Measurements from ENCODE around the gene TBCD.
A peak's percentile ranks its signal among the peaks of the same experiment; 100 is the strongest.

Gene TBCD

DNA sequence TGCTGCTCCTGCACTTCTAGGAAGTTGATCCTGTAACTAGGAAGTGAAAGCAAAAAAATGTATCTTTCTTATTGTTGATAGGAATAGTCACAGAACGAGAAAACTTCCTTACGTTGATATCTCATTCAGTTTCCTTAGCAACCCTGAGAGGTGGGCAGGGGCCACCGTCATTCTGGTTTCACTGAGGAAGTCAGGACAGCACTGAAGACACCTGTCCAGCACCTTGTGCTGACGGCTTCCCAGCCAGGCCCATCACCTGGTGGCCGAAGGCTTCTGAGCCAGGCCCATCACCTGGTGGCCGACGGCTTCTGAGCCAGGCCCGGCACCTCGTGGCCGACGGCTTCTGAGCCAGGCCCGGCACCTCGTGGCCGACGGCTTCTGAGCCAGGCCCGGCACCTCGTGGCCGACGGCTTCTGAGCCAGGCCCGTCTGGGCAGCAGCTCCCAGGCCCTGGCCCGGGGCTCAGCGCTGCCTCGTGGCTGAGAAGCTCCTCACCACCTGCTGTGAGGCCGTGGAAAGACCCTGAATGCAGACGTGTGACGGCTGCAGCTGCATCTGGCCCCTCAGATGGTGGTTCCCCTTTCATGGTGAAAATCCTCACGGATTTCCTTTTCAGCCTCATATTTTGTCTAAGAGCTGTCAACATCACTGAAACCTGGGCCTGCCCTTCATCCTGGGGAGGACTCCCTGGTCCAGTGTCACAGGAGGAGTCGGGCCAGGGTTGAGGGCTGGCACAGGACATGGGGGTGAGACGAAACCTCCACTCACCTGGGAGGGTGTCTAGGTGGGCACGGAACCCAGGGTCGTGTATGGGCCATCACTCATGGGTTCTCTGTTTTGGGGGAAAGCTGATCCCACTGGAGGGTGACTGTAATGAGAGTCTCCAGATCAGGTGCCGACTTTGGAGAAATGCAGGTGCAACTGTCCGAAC, 121.0 kb downstream of the TBCD start:
- DNase-seq (ENCODE audit: low spot score): peak; percentile 67
- TF ChIP-seq, protein P1, sequence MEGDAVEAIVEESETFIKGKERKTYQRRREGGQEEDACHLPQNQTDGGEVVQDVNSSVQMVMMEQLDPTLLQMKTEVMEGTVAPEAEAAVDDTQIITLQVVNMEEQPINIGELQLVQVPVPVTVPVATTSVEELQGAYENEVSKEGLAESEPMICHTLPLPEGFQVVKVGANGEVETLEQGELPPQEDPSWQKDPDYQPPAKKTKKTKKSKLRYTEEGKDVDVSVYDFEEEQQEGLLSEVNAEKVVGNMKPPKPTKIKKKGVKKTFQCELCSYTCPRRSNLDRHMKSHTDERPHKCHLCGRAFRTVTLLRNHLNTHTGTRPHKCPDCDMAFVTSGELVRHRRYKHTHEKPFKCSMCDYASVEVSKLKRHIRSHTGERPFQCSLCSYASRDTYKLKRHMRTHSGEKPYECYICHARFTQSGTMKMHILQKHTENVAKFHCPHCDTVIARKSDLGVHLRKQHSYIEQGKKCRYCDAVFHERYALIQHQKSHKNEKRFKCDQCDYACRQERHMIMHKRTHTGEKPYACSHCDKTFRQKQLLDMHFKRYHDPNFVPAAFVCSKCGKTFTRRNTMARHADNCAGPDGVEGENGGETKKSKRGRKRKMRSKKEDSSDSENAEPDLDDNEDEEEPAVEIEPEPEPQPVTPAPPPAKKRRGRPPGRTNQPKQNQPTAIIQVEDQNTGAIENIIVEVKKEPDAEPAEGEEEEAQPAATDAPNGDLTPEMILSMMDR (IDR thresholded peaks at IDR 0.05; ENCODE audit: borderline replicate concordance, control extremely low read depth, extremely low read depth, insufficient read depth, missing control alignments): no peak
- in situ Hi-C loops (cut with MboI; ENCODE audit: low sequenced_read_pairs, unreplicated experiment): no loop called here

DNA sequence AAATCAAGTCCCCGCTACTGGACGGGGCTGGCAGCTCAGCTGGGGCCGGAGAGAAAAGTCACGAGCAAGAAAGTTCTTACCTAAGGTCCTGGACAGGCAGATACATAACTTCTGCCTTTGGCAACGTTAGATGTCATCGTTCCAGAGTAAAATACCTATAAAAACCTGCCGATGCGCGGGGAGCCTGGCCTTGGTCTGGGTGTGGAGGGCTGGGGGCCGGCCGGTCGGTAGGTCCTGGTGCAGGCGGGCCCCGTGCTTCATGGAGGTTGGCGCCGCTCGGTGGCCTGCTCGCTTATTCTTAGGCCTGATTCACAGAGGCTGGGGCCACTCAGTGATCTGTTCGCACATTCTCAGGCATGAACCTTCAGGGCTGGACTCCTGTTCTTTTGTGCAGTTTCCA, 121.7 kb downstream of the TBCD start:
- DNase-seq (ENCODE audit: low spot score): no peak

DNA sequence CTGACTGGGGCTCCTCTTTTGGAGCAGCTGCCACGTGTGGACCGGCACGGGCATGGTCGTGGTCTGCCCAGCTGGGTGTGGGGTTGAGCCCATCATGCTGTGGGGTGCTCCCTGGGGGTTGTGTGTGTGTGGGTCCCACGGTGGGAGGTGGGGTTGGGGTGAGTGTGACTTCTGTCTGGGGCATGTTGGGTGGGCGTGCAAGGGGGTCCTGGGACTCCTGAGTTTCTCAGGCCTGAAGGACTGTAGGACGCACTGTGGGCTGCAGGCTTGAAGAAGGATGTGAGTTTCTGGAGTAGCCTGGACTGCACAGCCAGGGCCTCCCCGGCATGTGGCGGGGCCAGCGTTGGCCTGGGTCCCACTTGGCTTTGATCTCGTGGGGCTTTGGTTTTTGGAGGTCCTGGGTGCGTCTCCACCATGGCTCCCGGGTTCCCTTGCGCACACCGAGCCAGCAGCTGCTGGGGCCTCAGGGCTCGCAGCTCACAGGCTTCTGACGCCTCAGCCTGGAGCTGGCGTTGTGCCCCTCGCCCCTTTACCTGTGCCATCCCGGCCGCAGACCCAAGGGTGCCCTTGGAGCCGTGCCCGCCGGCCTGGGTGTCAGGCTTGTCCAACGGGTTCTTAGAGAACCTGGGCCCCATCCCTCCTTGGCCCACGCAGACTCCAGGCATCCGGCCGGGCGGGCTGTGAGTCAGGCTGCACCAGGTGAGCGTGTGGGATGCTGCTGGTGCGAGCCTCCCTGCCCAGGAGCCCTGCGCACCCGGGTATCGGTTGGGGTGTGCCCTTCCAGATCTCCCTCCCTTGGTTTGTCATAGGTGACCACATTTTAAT, 122.4 kb downstream of the TBCD start:
- in situ Hi-C loops (cut with MboI; ENCODE audit: low sequenced_read_pairs, unreplicated experiment): no loop called here
- TF ChIP-seq, protein P1 (IDR thresholded peaks at IDR 0.05; ENCODE audit: borderline replicate concordance, control extremely low read depth, extremely low read depth, insufficient read depth, missing control alignments): no peak
- DNase-seq (ENCODE audit: low spot score): no peak

More for the DNA sequence above, 121.7 kb downstream of the TBCD start:
- TF ChIP-seq, protein P1 (IDR thresholded peaks at IDR 0.05; ENCODE audit: borderline replicate concordance, control extremely low read depth, extremely low read depth, insufficient read depth, missing control alignments): no peak
- in situ Hi-C loops (cut with MboI; ENCODE audit: low sequenced_read_pairs, unreplicated experiment): no loop called here

DNA sequence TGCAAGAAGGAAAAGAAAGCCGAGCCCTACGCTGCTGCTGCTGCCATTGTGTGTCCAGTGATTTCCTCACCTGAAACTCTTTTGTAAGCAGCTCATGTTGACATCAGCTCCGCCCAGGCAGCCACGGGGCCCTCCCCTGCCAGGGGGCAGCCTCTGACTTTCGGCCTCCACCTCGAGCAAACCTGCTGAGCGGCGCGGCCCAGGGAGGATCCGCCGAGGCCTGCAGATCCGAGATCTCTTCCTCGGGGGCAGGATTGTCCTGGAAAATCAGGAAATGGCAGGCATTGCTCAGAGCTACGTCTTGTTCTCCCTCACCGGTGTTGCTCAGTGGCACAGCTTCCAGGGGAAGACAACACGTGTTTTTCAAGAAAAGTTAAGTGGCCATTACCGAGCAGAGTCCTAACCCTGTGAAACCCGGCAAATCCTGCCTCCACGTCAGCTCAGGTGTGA, 123.6 kb downstream of the TBCD start:
- TF ChIP-seq, protein P1 (IDR thresholded peaks at IDR 0.05; ENCODE audit: borderline replicate concordance, control extremely low read depth, extremely low read depth, insufficient read depth, missing control alignments): no peak
- DNase-seq (ENCODE audit: low spot score): no peak
- in situ Hi-C loops (cut with MboI; ENCODE audit: low sequenced_read_pairs, unreplicated experiment): no loop called here

DNA sequence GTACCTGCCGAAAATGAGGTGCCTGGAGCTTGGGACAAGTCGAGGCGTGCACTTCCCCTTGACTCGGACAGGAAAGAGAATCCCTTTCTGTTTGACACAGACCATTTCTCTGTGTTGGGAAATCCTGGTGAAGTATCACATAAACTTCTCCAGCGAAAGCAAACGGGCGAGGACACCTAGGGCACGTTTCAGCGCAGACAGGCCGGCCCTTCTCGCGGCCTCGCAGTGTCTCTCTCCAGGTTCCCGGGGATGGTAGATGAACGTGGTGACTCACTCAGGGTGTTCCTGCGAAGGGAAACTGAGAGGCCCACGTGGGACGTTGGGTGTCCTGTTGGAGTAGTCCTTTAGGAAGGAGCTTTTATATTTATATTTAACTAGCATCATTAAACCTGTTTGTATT, 124.3 kb downstream of the TBCD start:
- TF ChIP-seq, protein P1 (IDR thresholded peaks at IDR 0.05; ENCODE audit: borderline replicate concordance, control extremely low read depth, extremely low read depth, insufficient read depth, missing control alignments): no peak
- in situ Hi-C loops (cut with MboI; ENCODE audit: low sequenced_read_pairs, unreplicated experiment): no loop called here
- no peak for DNase-seq (ENCODE audit: low spot score)

DNA sequence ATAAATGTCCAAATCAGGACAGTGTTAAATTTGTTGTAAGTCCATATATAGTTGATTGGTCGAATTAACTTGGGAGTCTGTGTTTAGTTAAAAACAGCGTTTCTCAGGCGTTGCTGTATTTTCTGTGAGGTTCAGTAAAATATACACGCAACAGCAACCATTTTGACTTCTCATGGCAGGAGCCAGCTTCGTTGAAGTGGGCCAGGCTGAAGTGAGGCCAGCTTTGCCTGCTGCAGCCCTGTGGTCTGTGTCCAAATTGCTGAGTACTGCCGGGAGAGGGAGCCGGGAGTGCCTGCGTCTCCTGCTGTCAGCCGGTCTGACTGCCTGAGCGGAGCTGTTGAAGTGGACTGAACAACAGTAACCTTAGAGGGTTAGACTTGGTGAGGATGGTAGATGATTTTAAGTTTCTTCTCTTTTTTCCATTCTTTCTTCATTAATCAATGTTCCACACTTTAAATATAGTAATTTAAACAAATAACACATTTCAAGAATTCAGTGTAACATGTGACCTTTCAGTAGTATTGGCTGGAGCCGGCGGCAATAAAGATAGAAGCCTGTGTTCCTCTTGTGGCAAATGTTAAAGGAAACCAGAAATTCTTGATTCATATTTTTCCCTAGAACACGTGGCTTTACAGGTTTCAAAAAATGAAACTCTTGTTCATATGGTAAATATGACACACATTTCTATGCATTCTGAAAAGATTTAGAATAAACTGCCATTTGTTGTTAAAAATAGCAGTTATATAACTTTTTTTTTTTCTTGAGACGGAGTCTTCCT, 124.9 kb downstream of the TBCD start:
- TF ChIP-seq, protein P1 (IDR thresholded peaks at IDR 0.05; ENCODE audit: borderline replicate concordance, control extremely low read depth, extremely low read depth, insufficient read depth, missing control alignments): no peak
- in situ Hi-C loops (cut with MboI; ENCODE audit: low sequenced_read_pairs, unreplicated experiment): no loop called here
- no peak for DNase-seq (ENCODE audit: low spot score)

Measured in GM13976 (cell line).